Stimulated activated CD4-positive, alpha-beta T cell treated with anti-CD3 and anti-CD28 coated beads, Interleukin-2, amount 100 ng/mL, for 24 hours (primary cell): ENCODE results near the gene TP53I13.

Source experiments
- DNase-seq, 2 donors: peaks; one replicate each; pipeline ENCODE4 v3.0.0-alpha.2; 2020

Gene TP53I13

GRCh38 chr17:29594519-29595090 is 26.1 kb downstream of the TP53I13 start:
- DNase-seq: no peak

DNA sequence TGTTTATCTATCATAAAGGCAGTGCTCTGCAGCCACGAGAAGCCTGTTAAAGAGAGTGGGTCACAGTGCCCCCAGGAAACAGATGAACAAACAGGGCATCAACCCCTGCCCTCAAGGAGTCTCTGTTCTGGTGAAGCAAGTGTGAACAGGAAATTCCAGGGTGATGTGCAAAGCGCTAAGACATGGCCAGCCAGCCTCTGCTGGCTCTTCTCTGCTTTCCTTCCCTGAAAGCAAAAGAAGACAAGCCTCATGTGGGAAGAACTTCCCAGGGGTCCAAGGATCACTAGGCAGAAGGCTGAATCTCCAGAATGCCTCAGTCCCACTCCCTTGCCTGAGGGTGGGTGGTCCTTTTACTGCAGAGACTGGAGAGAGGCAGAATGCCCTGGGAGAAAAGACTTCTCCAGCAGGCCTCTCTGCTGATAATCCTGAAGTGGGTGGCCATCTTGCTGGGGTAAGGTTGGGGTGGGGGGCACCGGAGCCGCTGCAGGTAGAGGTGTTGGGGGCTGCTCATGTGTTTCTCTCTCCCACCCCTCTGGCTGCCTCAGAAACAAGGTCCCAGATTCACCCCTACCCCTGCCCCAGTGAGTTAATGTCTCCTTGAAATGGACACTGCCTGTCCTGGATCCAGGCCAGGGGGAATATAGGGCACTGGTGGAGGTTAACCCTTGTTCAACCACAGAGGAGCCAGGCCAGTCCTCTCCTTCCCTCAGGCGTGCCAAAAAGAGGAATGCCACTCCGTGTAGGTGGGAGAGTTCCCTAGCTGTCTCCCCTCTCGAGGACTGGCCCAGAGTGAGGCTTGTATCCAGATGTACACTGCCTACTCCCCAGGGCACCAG is 26.8 kb downstream of the TP53I13 start:
- no peak for DNase-seq

- DNase-seq: no peak
These were observed 27.7 kb downstream of the TP53I13 start for GRCh38 chr17:29595943-29596774.

GRCh38 chr17:29596811-29597210 is 28.3 kb downstream of the TP53I13 start:
- no peak for DNase-seq

- DNase-seq: no peak
These were observed 29.1 kb downstream of the TP53I13 start for GRCh38 chr17:29597361-29598172.

- DNase-seq: no peak
These were observed 34.7 kb downstream of the TP53I13 start for GRCh38 chr17:29603109-29603674.

- DNase-seq: no peak
These were observed 39.2 kb downstream of the TP53I13 start for GRCh38 chr17:29607557-29608195.

DNA sequence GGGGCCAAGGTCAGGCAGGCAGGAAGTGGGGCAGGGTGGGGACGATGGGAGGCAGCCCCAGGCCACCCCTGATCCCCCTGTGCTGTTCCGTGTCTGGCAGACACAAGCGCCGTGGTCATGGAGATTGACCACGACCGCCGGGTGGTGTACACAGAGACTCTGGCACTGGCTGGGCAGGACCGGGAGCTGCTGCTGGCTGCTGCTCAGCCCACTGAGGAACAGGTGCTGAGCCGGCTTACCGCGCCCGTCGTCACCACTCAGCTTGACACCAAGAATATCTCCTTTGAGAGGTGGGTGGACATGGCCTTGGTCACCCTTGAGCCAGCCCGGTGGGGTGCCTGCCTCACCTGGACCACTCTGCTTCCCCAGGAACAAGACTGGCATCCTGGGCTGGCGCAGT is 40.5 kb downstream of the TP53I13 start:
- DNase-seq: no peak

DNA sequence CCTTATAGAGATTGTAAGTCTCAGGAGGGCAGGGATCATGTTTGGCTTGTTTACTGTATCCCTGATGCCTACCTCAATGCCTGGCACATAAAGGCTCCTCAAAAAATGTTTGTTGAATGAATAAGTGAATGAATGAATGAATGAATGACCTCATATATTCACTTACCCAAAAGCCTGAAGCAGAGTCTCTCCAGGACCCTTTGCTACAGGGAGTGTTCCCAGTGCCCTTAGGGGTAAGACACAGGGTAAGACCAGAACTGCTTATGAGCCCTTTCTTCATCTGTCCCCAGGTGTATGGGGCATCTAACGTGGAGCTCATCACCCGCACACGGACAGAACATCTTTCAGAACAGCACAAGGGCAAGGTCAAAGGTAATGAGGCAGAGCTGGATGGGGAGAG is 41.9 kb downstream of the TP53I13 start:
- DNase-seq: no peak

DNA sequence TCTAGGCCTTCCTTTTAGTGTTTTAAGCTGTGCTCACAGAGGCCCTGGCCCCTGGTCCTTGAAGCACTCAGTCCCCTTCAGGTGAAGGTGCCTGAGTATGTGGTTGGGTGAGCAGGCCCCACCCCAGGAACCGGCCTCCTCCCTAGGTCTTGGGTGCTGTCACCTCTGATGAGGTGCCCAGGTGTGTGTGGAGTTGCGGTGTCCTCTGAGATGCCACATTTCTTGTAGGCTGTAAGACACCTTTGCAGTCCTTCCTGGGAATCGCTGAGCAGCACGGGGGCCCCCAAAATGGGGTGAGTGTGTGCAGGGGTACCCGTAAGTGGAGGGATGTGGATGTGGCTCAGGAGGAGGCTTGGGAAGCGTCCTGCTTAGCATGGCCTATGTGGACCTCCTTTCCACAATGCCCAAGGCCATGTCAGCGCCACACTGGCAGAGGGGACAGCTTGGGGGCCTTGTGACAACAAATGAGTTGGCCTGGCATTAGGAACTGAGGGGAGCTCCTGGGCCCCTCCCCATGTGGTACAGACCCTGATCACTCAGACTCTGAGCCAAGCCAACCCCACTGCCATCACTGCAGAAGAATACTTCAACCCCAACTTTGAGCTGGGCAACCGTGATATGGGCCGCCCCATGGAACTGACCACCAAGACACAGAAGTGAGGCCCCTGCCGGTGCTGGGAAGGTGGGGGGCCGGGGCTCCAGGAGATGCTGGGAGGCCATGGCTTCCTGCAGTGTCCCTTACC is 43.0 kb downstream of the TP53I13 start:
- DNase-seq: no peak

GRCh38 chr17:29612094-29612403 is 43.5 kb downstream of the TP53I13 start:
- DNase-seq: no peak

DNA sequence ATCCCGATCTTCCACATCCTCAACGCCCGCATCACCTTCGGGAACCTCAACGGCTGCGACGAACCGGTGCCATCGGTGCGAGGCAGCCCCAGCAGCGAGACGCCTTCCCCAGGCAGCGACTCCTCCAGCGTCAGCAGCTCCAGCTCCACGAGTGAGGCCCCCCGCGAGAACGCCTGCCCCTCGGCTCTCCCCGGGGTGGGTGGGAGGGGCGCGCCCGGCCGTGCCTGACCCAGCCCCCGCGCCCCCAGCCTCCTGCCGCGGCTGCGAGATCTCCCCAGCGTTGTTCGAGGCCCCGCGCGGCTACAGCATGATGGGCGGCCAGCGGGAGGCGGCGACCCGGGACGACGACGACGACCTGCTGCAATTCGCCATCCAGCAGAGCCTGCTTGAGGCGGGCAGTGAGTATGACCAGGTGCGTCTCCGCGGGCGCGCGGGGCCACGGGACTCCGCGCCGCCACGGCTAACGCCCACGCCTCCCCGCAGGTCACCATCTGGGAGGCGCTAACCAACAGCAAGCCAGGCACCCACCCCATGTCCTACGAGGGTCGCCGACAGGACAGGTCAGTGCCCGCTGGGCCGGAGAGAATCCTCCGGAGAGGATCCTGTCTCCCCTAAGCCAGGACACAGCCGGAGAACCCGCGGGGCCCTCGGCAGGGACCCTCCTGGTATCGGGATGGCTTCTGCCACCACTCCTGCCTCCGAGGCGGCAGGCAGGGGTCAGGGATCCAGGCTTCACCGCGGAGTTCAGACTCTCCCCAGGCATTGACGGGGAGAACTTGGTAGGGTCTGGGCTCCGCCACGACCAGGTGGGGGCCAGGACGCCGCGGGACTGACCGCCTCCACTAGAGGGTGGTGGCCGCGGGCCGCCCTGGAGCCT is 44.1 kb downstream of the TP53I13 start:
- no peak for DNase-seq

- DNase-seq: peak; percentile 98 to 99
These were observed 44.9 kb downstream of the TP53I13 start for GRCh38 chr17:29613352-29613837.

DNA sequence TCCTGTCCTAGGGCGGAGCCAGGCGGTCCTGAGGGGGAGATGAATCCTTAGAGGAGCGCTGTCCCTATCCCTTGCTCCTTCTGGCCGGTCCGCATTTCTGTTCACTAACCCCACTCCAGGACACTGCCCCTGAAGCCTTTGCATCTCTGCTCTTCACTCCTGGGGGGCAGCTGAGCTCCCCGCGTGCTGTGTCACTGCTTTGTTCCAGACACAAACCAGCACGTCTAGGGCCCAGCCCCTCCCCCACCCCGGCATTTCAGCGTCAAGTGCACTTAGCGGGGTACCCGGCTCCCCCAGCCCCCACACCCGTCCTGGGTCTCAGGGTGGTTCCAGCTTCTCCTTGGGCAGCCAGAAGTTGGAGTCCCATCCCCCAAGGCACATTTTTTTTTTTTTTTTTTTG is 45.4 kb downstream of the TP53I13 start:
- no peak for DNase-seq

GRCh38 chr17:29614349-29615047 is 46.0 kb downstream of the TP53I13 start:
- no peak for DNase-seq

DNA sequence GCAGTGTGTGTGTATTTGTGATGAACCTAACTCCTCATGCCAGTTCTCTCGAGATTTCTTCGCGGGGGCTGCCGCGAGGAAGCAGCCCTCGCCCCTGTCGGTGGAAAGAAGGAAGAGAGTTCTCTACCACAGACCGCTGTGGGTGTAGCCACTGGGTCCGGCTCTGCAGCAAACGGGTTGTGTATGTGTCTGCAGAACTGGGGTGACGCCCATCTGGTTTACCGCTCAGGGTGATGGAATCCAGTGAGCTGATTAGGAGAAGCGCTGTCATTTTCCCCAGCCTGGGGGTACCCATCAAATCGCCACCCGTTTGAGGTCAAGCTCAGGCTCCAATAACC is 46.5 kb downstream of the TP53I13 start:
- DNase-seq: peak; percentile 60 to 61

GRCh38 chr17:29615492-29616299 is 47.2 kb downstream of the TP53I13 start:
- DNase-seq: peak; percentile 85 to 89

GRCh38 chr17:29616300-29617048 is 48.0 kb downstream of the TP53I13 start:
- DNase-seq: no peak
